Ramos (cell line): ENCODE data around the gene PDE3A.
"Not testable (repeated sequence)": the region's sequence is repeated elsewhere in the genome, so short reads cannot be mapped to it uniquely, and the experiment has no call there.

Experiments
- in situ Hi-C: fragments of 300-500 bp; cut with MboI; formaldehyde crosslinking; loops from one replicate; pipeline ENCODE4 v1.14.3; 2022; ENCODE audit warnings: low sequenced_read_pairs; ENCODE audit not compliant: unreplicated experiment

The PDE3A gene

DNA sequence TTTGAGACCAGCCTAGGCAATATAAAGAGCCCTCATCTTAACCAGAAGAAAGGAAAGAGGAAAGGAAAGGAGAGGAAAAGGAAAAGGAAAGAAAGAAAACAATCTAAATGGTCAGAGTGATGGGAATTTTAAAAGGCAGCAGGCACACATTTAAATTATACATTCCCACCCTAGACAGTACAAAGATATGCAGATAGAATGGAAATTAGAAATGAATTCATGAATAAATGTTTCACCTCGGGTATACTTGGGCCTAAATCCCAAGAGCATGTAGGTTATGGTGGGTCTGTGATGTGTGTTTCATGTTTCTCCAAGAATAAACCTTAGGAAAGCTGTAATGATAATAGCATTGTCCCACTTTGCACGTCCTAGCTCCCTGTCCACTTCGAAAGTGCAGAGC is 222.2 kb downstream of the PDE3A start:
- in situ Hi-C loops: no loop called here

- in situ Hi-C loops: no loop called here
These were observed 224.2 kb downstream of the PDE3A start for GRCh38 chr12:20592556-20592955.

GRCh38 chr12:20593611-20594010 is 225.3 kb downstream of the PDE3A start:
- in situ Hi-C loops: no loop called here

- in situ Hi-C loops: no loop called here
These were observed 227.7 kb downstream of the PDE3A start for GRCh38 chr12:20596061-20596460.

- in situ Hi-C loops: no loop called here
These were observed 231.4 kb downstream of the PDE3A start for GRCh38 chr12:20599757-20600156.

DNA sequence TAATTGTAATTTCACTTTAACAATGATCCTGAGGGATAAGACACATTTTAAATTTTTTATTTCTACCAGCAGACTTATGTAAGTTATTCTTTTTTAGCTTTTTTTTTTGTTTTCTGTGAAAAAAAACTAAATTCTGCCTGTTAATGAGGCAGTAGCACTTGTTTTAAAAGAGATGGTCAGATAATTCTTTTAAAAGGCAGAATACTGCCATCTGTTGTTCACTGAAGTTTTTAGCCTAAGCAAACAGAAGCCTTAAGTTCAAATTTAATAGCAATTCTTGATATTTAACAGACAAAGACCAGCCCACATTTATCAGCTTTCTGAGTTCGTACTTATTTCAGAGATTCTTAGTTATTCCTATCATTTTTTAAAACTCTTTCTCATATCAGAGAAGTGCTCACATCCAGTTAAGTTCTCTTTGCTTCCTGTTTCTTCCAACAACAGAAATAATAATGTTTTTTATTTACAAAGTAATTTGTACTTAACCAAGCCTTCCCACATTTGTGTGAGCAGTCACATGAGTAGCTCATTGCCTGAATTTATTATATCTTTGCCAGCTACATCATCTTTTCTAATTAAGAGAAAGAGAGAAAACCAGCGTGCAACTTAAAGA is 233.4 kb downstream of the PDE3A start:
- in situ Hi-C loops: no loop called here

GRCh38 chr12:20602641-20603391 is 234.5 kb downstream of the PDE3A start:
- in situ Hi-C loops: no loop called here

- in situ Hi-C loops: no loop called here
These were observed 236.2 kb downstream of the PDE3A start for GRCh38 chr12:20604408-20605067.

GRCh38 chr12:20615020-20615419 is 246.7 kb downstream of the PDE3A start:
- in situ Hi-C loops: not testable (repeated sequence)

- in situ Hi-C loops: no loop called here
These were observed 247.8 kb downstream of the PDE3A start for GRCh38 chr12:20616093-20616492.

DNA sequence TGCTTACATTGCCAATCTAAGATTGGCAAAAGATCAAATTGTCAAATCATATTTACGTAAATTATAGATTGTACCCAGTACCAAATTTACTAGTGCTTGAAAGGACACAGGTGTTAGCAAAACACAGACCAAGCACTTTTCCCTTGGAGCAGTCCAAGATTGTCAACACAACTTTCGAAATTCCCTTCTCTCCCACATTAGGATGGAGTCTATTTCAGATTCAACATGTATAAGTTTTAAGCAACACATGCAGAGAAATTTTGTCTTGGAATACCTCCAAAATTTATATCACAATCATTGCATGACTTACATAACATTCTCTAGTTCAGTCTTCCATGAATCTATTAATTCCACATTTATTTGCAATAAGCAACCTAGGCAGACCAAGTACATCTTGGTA is 251.9 kb downstream of the PDE3A start:
- in situ Hi-C loops: no loop called here

DNA sequence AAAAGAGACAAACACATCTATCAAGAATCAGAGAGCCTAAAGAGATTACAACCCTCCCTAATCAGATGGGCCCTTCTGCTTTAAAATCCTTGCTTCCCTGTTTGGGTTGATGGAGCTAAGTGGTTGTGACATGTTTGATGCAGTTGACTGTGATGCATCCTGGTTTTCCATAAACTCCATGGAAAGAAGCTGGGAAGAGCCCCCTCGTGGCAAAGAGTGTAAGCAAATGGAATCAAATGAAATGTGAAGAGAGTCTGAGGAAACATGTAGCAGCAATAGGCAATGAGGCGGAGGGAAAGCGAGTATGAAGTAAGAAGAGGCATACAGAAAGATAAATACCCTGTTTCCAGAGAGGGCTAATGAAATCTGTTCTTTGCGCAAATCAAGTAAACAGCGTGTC is 256.4 kb downstream of the PDE3A start:
- in situ Hi-C loops: loop anchor here (25.0 kb wide), 1 partner anchor 538 kb away; no protein-coding TSS in a partner anchor

- in situ Hi-C loops: loop anchor here (25.0 kb wide), 1 partner anchor 537 kb away; no protein-coding TSS in a partner anchor
These were observed 257.2 kb downstream of the PDE3A start for GRCh38 chr12:20625531-20625930.

GRCh38 chr12:20627001-20627588 is 258.8 kb downstream of the PDE3A start:
- in situ Hi-C loops: loop anchor here (25.0 kb wide), 1 partner anchor 535 kb away; no protein-coding TSS in a partner anchor

GRCh38 chr12:20628226-20628787 is 260.0 kb downstream of the PDE3A start:
- in situ Hi-C loops: loop anchor here (25.0 kb wide), 1 partner anchor 534 kb away; no protein-coding TSS in a partner anchor

DNA sequence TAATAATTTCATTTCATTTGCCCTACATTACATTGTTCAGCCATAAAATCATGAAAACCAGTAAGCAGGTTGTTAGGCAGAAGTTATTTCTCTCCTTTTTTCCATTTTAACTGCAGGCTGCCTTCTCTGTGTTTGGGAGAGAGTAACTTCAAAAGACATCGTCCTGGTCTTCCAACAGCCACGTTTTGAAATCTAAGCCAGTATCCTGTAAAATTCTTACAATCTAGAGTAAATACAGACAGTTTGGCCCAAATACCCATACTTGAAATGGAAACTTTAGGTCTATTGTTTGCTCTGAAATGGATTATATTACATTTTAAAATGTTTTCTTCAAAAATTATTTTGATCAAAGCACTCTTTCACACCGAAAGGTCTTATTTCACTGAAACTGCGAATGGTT is 260.7 kb downstream of the PDE3A start:
- in situ Hi-C loops: loop anchor here (25.0 kb wide), 1 partner anchor 533 kb away; no protein-coding TSS in a partner anchor

DNA sequence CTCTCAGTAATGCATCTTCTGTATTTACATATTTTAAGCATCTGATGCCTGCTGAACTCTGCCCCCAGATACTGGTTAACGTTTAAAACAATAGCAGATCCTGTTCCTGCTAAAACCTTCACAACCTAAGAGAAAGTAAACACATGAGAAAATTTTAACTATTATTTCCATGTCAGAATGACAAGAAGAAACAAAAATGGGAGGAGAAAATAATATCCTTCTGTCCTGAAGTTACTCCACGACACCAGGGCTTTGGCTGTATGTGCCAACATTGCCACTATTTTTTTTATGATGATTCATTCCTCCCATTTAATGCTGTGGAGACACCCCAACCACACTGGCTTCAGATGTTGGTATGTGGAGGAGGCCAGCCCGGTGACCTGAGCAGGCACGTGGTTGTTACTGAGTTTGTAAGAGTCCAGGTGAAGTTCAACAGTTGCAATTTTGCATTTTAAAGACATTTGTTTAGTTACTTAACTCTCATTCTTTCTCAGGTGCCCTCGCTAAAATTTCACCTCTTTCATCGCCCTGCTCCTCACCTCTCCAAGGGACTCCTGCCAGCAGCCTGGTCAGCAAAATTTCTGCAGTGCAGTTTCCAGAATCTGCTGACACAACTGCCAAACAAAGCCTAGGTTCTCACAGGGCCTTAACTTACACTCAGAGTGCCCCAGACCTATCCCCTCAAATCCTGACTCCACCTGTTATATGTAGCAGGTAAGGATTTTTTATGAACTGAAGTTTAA is 261.2 kb downstream of the PDE3A start:
- in situ Hi-C loops: loop anchor here (25.0 kb wide), 1 partner anchor 533 kb away; no protein-coding TSS in a partner anchor

GRCh38 chr12:20631711-20632110 is 263.4 kb downstream of the PDE3A start:
- in situ Hi-C loops: loop anchor here (25.0 kb wide), 1 partner anchor 531 kb away; no protein-coding TSS in a partner anchor

- in situ Hi-C loops: loop anchor here (25.0 kb wide), 1 partner anchor 521 kb away; no protein-coding TSS in a partner anchor
These were observed 272.8 kb downstream of the PDE3A start for GRCh38 chr12:20641106-20641505.
